Subcutaneous adipose tissue (tissue), 4 donors: ENCODE results near the gene TMEM51. TPM values are rescaled to one million over a fixed set of nuclear protein-coding genes. Genes with fewer than 3 reads are reported as not detected.

Experiments
- total RNA-seq, 4 donors: library from RNA; depleted of rRNA; stranded (reverse); fragments of >200 nt; gene quantifications; one replicate each; pipeline ENCODE4 v1.1.0, GENCODE V29; 2016
- TF ChIP-seq, protein P1 (sequence below): fragments of 450-650 bp; IDR thresholded peaks from one replicate; pipeline ENCODE4 v1.5.1; 2016; ENCODE audit warnings: low read depth, mild to moderate bottlenecking, control low read depth, antibody characterized with exemption, moderate library complexity

TMEM51 gene
- total RNA-seq, 4 donors from 2014 or later, result 0.94 to 8.5 (median 1.1) TPM

GRCh38 chr1:15155888-15156741 lies 2.6 kb downstream of the TMEM51 start:
- TF ChIP-seq, protein P1, sequence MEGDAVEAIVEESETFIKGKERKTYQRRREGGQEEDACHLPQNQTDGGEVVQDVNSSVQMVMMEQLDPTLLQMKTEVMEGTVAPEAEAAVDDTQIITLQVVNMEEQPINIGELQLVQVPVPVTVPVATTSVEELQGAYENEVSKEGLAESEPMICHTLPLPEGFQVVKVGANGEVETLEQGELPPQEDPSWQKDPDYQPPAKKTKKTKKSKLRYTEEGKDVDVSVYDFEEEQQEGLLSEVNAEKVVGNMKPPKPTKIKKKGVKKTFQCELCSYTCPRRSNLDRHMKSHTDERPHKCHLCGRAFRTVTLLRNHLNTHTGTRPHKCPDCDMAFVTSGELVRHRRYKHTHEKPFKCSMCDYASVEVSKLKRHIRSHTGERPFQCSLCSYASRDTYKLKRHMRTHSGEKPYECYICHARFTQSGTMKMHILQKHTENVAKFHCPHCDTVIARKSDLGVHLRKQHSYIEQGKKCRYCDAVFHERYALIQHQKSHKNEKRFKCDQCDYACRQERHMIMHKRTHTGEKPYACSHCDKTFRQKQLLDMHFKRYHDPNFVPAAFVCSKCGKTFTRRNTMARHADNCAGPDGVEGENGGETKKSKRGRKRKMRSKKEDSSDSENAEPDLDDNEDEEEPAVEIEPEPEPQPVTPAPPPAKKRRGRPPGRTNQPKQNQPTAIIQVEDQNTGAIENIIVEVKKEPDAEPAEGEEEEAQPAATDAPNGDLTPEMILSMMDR, result no peak

- TF ChIP-seq, protein P1, result no peak
Observed at GRCh38 chr1:15156807-15157380, 3.3 kb downstream of the TMEM51 start.

DNA sequence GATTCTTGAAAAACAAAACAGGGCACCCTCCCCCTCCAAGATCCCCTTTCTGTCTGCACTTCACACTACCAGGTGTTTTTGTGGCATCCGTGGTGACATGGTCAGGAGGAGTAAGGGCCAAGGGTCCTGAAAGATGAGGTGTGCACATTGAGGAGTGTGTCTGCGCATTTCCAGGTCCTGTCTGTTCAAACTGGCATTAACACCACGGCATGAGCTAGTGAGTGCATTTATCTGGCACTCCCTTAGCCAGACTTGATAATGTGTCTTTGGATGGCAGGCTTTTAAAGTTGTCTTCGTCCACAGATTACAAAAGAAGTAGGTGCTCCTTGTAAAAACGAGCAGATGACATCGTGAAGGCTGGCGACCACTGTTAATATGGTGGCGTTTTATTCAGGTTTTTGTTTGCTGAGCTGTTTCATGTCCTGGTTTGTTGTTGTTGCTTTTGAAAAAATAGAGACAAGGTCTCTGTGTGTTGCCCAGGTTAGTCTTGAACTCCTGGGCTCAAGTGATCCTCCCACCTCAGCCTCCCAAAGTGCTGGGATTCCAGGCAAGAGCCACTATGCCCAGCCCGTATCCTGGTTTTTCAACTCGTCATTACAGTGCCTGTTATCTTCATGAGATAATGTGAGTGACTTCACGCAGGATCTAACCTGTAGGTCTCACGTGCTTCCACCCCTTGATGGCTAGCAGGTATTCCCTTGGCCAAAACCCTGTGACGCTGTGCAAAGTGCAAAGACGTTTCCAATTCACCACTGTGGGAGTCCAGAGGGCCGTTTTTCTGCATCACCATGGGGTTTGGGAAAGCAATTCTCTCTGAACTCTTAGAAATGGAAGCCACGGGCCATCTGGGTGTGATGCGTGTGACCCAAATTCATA lies 4.2 kb downstream of the TMEM51 start:
- TF ChIP-seq, protein P1, result no peak

- TF ChIP-seq, protein P1, result no peak
Observed at GRCh38 chr1:15158506-15159165, 5.1 kb downstream of the TMEM51 start.

GRCh38 chr1:15159166-15159555 lies 5.6 kb downstream of the TMEM51 start:
- TF ChIP-seq, protein P1, result no peak

DNA sequence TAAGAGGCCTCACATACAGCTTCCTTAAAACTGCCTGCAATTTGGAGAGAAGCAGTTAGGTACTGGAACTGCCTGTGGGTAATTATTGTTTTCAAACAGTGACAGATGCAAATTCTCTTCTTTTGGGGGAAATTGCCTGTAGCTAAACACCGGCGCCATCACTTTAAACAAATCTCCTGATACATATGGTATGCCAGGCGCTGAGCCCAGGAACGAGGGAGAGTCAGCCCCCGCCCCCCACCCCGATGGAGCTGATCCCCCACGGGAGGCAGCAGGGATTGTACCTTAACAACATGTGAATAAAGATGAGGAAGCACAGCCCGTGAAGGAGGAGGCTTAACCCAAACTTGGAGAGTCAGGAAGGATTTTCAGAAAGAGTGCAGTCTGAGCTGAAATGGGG lies 7.1 kb downstream of the TMEM51 start:
- TF ChIP-seq, protein P1, result no peak
